Measurements from ENCODE around the gene HSPBAP1. TPM values are rescaled to one million over a fixed set of nuclear protein-coding genes. Genes with fewer than 3 reads are reported as not detected.

The HSPBAP1 gene
- total RNA-seq, 1 experiment from 2014 or later = 13.1 TPM

GRCh38 chr3:122824465-122825381 is 31.1 kb upstream of the HSPBAP1 start:
- POLR2A ChIA-PET = no interaction called here
- Mint-ChIP-seq H3K27ac (ENCODE audit: unreplicated experiment) (no peak overlapping the region), H3K4me3 (ENCODE audit: unreplicated experiment) (no peak overlapping the region), H3K9me3 (ENCODE audit: unreplicated experiment) (no peaks in the 10 kb centered on the region), H3K4me1 (ENCODE audit: low read depth, unreplicated experiment) (peaks cover 7% of the 10 kb centered on the region), H3K36me3 (ENCODE audit: insufficient read depth, unreplicated experiment) (peaks cover 7% of the 10 kb centered on the region), H3K27me3 (ENCODE audit: insufficient read depth, unreplicated experiment) (no peaks in the 10 kb centered on the region)
- no peaks in the 10 kb centered on the region for H3K9me3 ChIP-seq
- no peak for DNase-seq
- BruUV-seq (replicated peaks) = no TSS peak
- intact Hi-C loops (cut with micrococcal nuclease; ENCODE audit: unreplicated experiment) = no loop called here
- H3K27me3 ChIP-seq (replicated peaks; ENCODE audit: control insufficient read depth, insufficient read depth, low read length) = no peaks in the 10 kb centered on the region
- no peak overlapping the region for H3K4me3 ChIP-seq (ENCODE audit: low read depth, low read length)
- CTCF ChIA-PET = no interaction called here
- TF ChIP-seq CTCF (IDR thresholded peaks at IDR 0.05; ENCODE audit: insufficient read depth in 1 of 2, low read depth in 1 of 2, low read length in 1 of 2, severe bottlenecking in 1 of 2, unreplicated experiment in 1 of 2) = no peak
- H3K4me1 ChIP-seq = no peaks in the 10 kb centered on the region
- H3K36me3 ChIP-seq (ENCODE audit: control insufficient read depth, insufficient read depth, low read length) = no peaks in the 10 kb centered on the region

GRCh38 chr3:122816587-122816986 is 23.0 kb upstream of the HSPBAP1 start:
- Histone ChIP-seq H3K4me3 (ENCODE audit: low read depth, low read length) (no peak overlapping the region), H3K27me3 (replicated peaks; ENCODE audit: control insufficient read depth, insufficient read depth, low read length) (no peaks in the 10 kb centered on the region), H3K36me3 (ENCODE audit: control insufficient read depth, insufficient read depth, low read length) (no peaks in the 10 kb centered on the region), H3K9me3 (no peaks in the 10 kb centered on the region), H3K4me1 (no peaks in the 10 kb centered on the region)
- H3K4me1 Mint-ChIP-seq (ENCODE audit: low read depth, unreplicated experiment) = no peaks in the 10 kb centered on the region
- intact Hi-C loops (cut with micrococcal nuclease; ENCODE audit: unreplicated experiment) = no loop called here
- DNase-seq = no peak
- peaks cover 9% of the 10 kb centered on the region for H3K36me3 Mint-ChIP-seq (ENCODE audit: insufficient read depth, unreplicated experiment)
- H3K27ac Mint-ChIP-seq (ENCODE audit: unreplicated experiment) = no peak overlapping the region
- CTCF ChIA-PET = no interaction called here
- POLR2A ChIA-PET = no interaction called here
- no peak for TF ChIP-seq CTCF (IDR thresholded peaks at IDR 0.05; ENCODE audit: insufficient read depth in 1 of 2, low read depth in 1 of 2, low read length in 1 of 2, severe bottlenecking in 1 of 2, unreplicated experiment in 1 of 2)
- H3K27me3 Mint-ChIP-seq (ENCODE audit: insufficient read depth, unreplicated experiment) = no peaks in the 10 kb centered on the region
- H3K9me3 Mint-ChIP-seq (ENCODE audit: unreplicated experiment) = no peaks in the 10 kb centered on the region
- BruUV-seq (replicated peaks) = no TSS peak
- no peak overlapping the region for H3K4me3 Mint-ChIP-seq (ENCODE audit: unreplicated experiment)

GRCh38 chr3:122810734-122811133 is 17.1 kb upstream of the HSPBAP1 start:
- BruUV-seq (replicated peaks) = no TSS peak
- Mint-ChIP-seq H3K27me3 (ENCODE audit: insufficient read depth, unreplicated experiment) (no peaks in the 10 kb centered on the region), H3K4me3 (ENCODE audit: unreplicated experiment) (no peak overlapping the region), H3K9me3 (ENCODE audit: unreplicated experiment) (no peaks in the 10 kb centered on the region), H3K36me3 (ENCODE audit: insufficient read depth, unreplicated experiment) (peaks cover 5% of the 10 kb centered on the region), H3K4me1 (ENCODE audit: low read depth, unreplicated experiment) (no peaks in the 10 kb centered on the region), H3K27ac (ENCODE audit: unreplicated experiment) (no peak overlapping the region)
- Histone ChIP-seq H3K4me1 (no peaks in the 10 kb centered on the region), H3K4me3 (ENCODE audit: low read depth, low read length) (no peak overlapping the region), H3K27me3 (replicated peaks; ENCODE audit: control insufficient read depth, insufficient read depth, low read length) (no peaks in the 10 kb centered on the region), H3K36me3 (ENCODE audit: control insufficient read depth, insufficient read depth, low read length) (no peaks in the 10 kb centered on the region; the same call in 1 of the 2 replicates), H3K9me3 (no peaks in the 10 kb centered on the region)
- POLR2A ChIA-PET = no interaction called here
- no peak for DNase-seq
- intact Hi-C loops (cut with micrococcal nuclease; ENCODE audit: unreplicated experiment) = no loop called here
- TF ChIP-seq CTCF (IDR thresholded peaks at IDR 0.05; ENCODE audit: insufficient read depth in 1 of 2, low read depth in 1 of 2, low read length in 1 of 2, severe bottlenecking in 1 of 2, unreplicated experiment in 1 of 2) = no peak
- CTCF ChIA-PET = no interaction called here
